Measurements from ENCODE around the gene FRY.

The FRY gene

DNA sequence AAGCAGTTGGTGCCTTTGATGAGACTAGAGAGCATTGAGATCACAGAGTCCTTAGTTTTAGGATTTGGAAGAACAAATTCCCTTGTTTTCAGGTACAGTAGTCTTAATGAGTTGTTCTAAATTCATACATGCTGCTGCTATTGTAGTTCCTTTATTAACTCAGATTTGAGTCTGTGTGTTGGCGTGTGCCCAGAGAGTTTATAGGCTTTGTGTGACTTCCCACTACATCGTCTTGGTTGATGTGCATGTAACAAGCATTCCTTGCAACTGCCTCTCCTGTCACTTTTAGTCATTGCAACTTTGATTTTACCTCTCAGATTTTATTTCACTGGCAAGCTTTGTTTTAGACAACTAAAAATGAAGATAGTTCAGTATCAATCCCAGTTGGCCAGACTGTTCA lies 148.1 kb downstream of the FRY start:
- TF ChIP-seq, protein P1, sequence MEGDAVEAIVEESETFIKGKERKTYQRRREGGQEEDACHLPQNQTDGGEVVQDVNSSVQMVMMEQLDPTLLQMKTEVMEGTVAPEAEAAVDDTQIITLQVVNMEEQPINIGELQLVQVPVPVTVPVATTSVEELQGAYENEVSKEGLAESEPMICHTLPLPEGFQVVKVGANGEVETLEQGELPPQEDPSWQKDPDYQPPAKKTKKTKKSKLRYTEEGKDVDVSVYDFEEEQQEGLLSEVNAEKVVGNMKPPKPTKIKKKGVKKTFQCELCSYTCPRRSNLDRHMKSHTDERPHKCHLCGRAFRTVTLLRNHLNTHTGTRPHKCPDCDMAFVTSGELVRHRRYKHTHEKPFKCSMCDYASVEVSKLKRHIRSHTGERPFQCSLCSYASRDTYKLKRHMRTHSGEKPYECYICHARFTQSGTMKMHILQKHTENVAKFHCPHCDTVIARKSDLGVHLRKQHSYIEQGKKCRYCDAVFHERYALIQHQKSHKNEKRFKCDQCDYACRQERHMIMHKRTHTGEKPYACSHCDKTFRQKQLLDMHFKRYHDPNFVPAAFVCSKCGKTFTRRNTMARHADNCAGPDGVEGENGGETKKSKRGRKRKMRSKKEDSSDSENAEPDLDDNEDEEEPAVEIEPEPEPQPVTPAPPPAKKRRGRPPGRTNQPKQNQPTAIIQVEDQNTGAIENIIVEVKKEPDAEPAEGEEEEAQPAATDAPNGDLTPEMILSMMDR (IDR thresholded peaks at IDR 0.05; ENCODE audit: insufficient read depth, low read length, missing control alignments), result no peak
- ChIA-PET CTCF (interaction anchor here (8.4 kb wide), 1 partner anchor 15 kb away, joined by 78 read pairs; no protein-coding TSS in a partner anchor), POLR2A (no interaction called here)
- no peak overlapping the region for H3K4me3 ChIP-seq (ENCODE audit: low read depth, low read length)
- no peak for DNase-seq (ENCODE audit: low read depth, low spot score)

GRCh38 chr13:32187651-32188050 lies 156.1 kb downstream of the FRY start:
- no peak overlapping the region for H3K4me3 ChIP-seq (ENCODE audit: low read depth, low read length)

DNA sequence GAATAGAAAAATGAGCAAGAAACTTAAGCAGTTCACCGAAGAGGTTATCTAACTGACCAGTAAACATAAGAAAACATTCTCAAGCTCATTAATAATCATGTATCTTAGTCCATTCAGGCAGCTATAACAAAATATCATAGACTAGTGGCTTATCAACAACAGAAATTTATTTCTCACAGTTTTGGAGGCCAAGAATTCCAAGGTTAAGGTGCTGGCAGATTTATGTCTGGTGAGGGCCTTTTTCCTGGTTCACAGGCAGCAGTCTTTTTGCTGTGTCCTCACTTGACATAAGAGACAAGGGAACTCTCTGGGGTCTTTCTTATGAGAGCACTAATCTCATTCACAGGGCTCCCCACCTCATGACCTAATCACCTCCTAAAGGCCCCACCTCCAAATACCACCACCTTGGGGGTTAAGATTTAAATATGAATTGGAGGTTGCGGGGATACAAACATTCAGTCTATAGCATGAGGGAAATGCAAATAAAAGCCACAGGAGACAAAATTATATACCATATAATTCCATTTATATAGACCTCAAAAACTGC lies 160.0 kb downstream of the FRY start:
- ChIA-PET POLR2A (no interaction called here), CTCF (interaction anchor here (1.2 kb wide), 2 partner anchors 13 to 27 kb away, joined by 3 to 4 read pairs; no protein-coding TSS in a partner anchor)
- DNase-seq (ENCODE audit: low read depth, low spot score), result no peak
- TF ChIP-seq, protein P1 (IDR thresholded peaks at IDR 0.05; ENCODE audit: insufficient read depth, low read length, missing control alignments), result no peak
- H3K4me3 ChIP-seq (ENCODE audit: low read depth, low read length), result no peak overlapping the region

More at GRCh38 chr13:32187651-32188050, 156.1 kb downstream of the FRY start:
- TF ChIP-seq, protein P1 (IDR thresholded peaks at IDR 0.05; ENCODE audit: insufficient read depth, low read length, missing control alignments), result no peak
- DNase-seq (ENCODE audit: low read depth, low spot score), result no peak
- POLR2A ChIA-PET, result no interaction called here
- CTCF ChIA-PET, result interaction anchor here (2.2 kb wide), 1 partner anchor 23 kb away, joined by 7 read pairs; no protein-coding TSS in a partner anchor

GRCh38 chr13:32195713-32196112 lies 164.1 kb downstream of the FRY start:
- DNase-seq (ENCODE audit: low read depth, low spot score), result no peak
- H3K4me3 ChIP-seq (ENCODE audit: low read depth, low read length), result no peak overlapping the region
- ChIA-PET CTCF (interaction anchor here (1.4 kb wide), 1 partner anchor 31 kb away, joined by 6 read pairs; no protein-coding TSS in a partner anchor), POLR2A (no interaction called here)
- TF ChIP-seq, protein P1 (IDR thresholded peaks at IDR 0.05; ENCODE audit: insufficient read depth, low read length, missing control alignments), result no peak

DNA sequence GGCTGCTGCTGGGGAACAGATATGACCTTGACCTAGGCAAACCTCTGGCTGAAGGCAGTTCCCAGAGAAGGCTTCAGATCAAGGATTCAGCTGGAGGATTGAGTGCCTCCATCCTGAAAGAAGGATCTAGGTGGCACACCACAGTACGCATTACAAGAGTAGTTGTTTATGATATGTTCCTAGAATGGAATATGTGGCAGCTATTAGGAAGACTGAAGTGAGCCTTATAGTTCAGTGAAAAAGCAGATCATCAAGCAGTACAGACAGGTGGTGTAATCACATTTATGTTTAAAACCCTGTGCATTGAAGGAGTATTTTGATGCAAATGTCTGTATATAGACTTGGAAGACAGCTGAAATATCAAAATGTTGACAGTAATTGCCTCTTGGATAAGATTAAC lies 167.6 kb downstream of the FRY start:
- H3K4me3 ChIP-seq (ENCODE audit: low read depth, low read length), result no peak overlapping the region
- ChIA-PET POLR2A (no interaction called here), CTCF (no interaction called here)
- DNase-seq (ENCODE audit: low read depth, low spot score), result no peak
- TF ChIP-seq, protein P1 (IDR thresholded peaks at IDR 0.05; ENCODE audit: insufficient read depth, low read length, missing control alignments), result no peak

GRCh38 chr13:32200741-32201140 lies 169.2 kb downstream of the FRY start:
- POLR2A ChIA-PET, result no interaction called here
- CTCF ChIA-PET, result no interaction called here
- no peak for DNase-seq (ENCODE audit: low read depth, low spot score)
- no peak overlapping the region for H3K4me3 ChIP-seq (ENCODE audit: low read depth, low read length)
- TF ChIP-seq, protein P1 (IDR thresholded peaks at IDR 0.05; ENCODE audit: insufficient read depth, low read length, missing control alignments), result no peak

All from AG04449 (cell line).